Keratinocyte (primary cell): ENCODE results near the gene PRXL2A. TPM values are rescaled to one million over a fixed set of nuclear protein-coding genes. Genes with fewer than 3 reads are reported as not detected.
A peak's percentile ranks its signal among the peaks of the same experiment; 100 is the strongest.

ENCODE experiments used
- DNase-seq: peaks from one replicate; pipeline ENCODE4 v3.0.0-alpha.2; 2011; ENCODE audit warnings: low read depth, missing footprints, low spot score
- FAIRE-seq: peaks from 2 replicates; lab custom pipeline; 2011; peaks lifted over from hg19 to GRCh38; lab: Jason Lieb, UNC
- H2AFZ ChIP-seq: 2 replicates; pipeline ENCODE4 v1.6.0; 2012; ENCODE audit warnings: low read length, control low read depth, inconsistent platforms; ENCODE audit not compliant: control insufficient read depth
- H3K27ac ChIP-seq: 2 replicates; pipeline ENCODE4 v1.5.1; 2011; ENCODE audit warnings: low read length; ENCODE audit not compliant: control insufficient read depth, insufficient read depth
- H3K27me3 ChIP-seq: 3 replicates; pipeline ENCODE4 v1.6.0; 2011; ENCODE audit warnings: low read length; ENCODE audit not compliant: control insufficient read depth, insufficient read depth; ENCODE audit errors: extremely low read depth
- H3K36me3 ChIP-seq, 2 experiments: 2 replicates in 1 of 2; 3 replicates in 1 of 2; pipeline ENCODE4 v1.5.1; 2011; ENCODE audit warnings: low read length in 2 of 2, mild to moderate bottlenecking in 1 of 2; ENCODE audit not compliant: control insufficient read depth in 2 of 2, insufficient read depth in 2 of 2; ENCODE audit errors: extremely low read depth in 1 of 2
- H3K4me1 ChIP-seq: 3 replicates; pipeline ENCODE4 v1.5.1; 2011; ENCODE audit warnings: low read length; ENCODE audit not compliant: control insufficient read depth, insufficient read depth; ENCODE audit errors: extremely low read depth
- H3K4me2 ChIP-seq: 3 replicates; pipeline ENCODE4 v1.6.0; 2011; ENCODE audit warnings: low read depth, low read length; ENCODE audit not compliant: control insufficient read depth, insufficient read depth; ENCODE audit errors: extremely low read depth
- H3K4me3 ChIP-seq, 3 experiments: fragments of 200-600 bp in 1 of 3; sonication (generic) in 1 of 3; 2 replicates in 2 of 3; 3 replicates in 1 of 3; pipeline ENCODE4 v1.5.1; 2011 to 2016; ENCODE audit warnings: low read length in 3 of 3, mild to moderate bottlenecking in 3 of 3, control low read depth in 2 of 3, inconsistent platforms in 1 of 3, low read depth in 1 of 3, mixed read lengths in 1 of 3, mixed run types in 1 of 3, moderate library complexity in 1 of 3; ENCODE audit not compliant: control insufficient read depth in 2 of 3, insufficient read depth in 2 of 3; ENCODE audit errors: extremely low read depth in 1 of 3
- H3K79me2 ChIP-seq: 2 replicates; pipeline ENCODE4 v1.6.0; 2012; ENCODE audit warnings: low read length; ENCODE audit not compliant: control insufficient read depth, insufficient read depth
- H3K9ac ChIP-seq: 3 replicates; pipeline ENCODE4 v1.6.0; 2011; ENCODE audit warnings: low read length; ENCODE audit not compliant: control insufficient read depth, insufficient read depth; ENCODE audit errors: extremely low read depth
- H3K9me1 ChIP-seq: 3 replicates; pipeline ENCODE4 v1.6.0; 2011; ENCODE audit warnings: low read length; ENCODE audit not compliant: control insufficient read depth, insufficient read depth; ENCODE audit errors: extremely low read depth
- H3K9me3 ChIP-seq: 2 replicates; pipeline ENCODE4 v1.5.1; 2012; ENCODE audit warnings: low read depth, low read length; ENCODE audit not compliant: control insufficient read depth
- H4K20me1 ChIP-seq: 3 replicates; pipeline ENCODE4 v1.6.0; 2011; ENCODE audit warnings: low read length; ENCODE audit not compliant: control insufficient read depth, insufficient read depth; ENCODE audit errors: extremely low read depth
- CTCF ChIP-seq, 3 experiments: IDR thresholded peaks in 1 of 3; conservative IDR thresholded peaks in 1 of 3; optimal IDR thresholded peaks in 1 of 3; 2 replicates in 2 of 3; 3 replicates in 1 of 3; pipeline versions ENCODE3 to v1.5.1; 2011; ENCODE audit warnings: low read length in 3 of 3, mild to moderate bottlenecking in 3 of 3, moderate library complexity in 2 of 3, control low read depth in 1 of 3, inconsistent platforms in 1 of 3; ENCODE audit not compliant: insufficient read depth in 2 of 3; ENCODE audit errors: extremely low read depth in 1 of 3
- EZH2 ChIP-seq: IDR thresholded peaks from one replicate; pipeline ENCODE4 v1.6.1; 2012; ENCODE audit warnings: inconsistent platforms, mild to moderate bottlenecking, low read length, moderate library complexity
- dilution Hi-C: fragments of 300-500 bp; cut with MboI; formaldehyde crosslinking; loops from one replicate; pipeline ENCODE4 v1.7.0; 2020; ENCODE audit warnings: low sequenced_read_pairs; ENCODE audit not compliant: extremely low pct_ligation_motif_present
- polyA plus RNA-seq, 5 experiments: library from polyadenylated mRNA; depleted of rRNA in 3 of 5; stranded (reverse) in 3 of 5; stranded (forward) in 1 of 5; unstranded in 1 of 5; fragments of >200 nt; gene quantifications; 1 replicate in 1 of 5; 2 replicates in 3 of 5; 3 replicates in 1 of 5; pipeline versions ENCODE4 v1.2.1 to v1.2.3, GENCODE V29; 2011 to 2012; ENCODE audit warnings: missing spikeins in 2 of 5, low read depth in 1 of 5, low replicate concordance in 1 of 5

Gene PRXL2A
- polyA plus RNA-seq, 1 donor (not counting 4 experiments of a cell fraction or from before 2014, with no cell fraction given): 71.6 TPM

GRCh38 chr10:80480852-80481251 lies 72.5 kb downstream of the PRXL2A start:
- Histone ChIP-seq H3K27me3 (no peaks in the 10 kb centered on the region), H3K9ac (no peak overlapping the region), H3K4me2 (no peak overlapping the region), H3K4me1 (peaks cover 46% of the 10 kb centered on the region), H3K4me3 (no peak overlapping the region), H3K36me3 (peaks cover 8 to 9% of the 10 kb centered on the region in 2 experiments), H3K9me1 (peaks cover 3% of the 10 kb centered on the region), H4K20me1 (peaks cover 5% of the 10 kb centered on the region), H3K27ac (no peak overlapping the region), H3K79me2 (peaks cover 87% of the 10 kb centered on the region), H3K9me3 (no peaks in the 10 kb centered on the region), H2AFZ (no peak overlapping the region)
- DNase-seq: no peak
- FAIRE-seq: no peak
- dilution Hi-C loops: no loop called here
- TF ChIP-seq EZH2 (no peak), CTCF (optimal IDR thresholded peaks at IDR 0.05 in 1 of 3, IDR thresholded peaks at IDR 0.05 in 1 of 3, conservative IDR thresholded peaks at IDR 0.05 in 1 of 3; ENCODE audit: extremely low read depth in 1 of 3, insufficient read depth in 2 of 3, low read length in 3 of 3) (no peak)

- H2AFZ ChIP-seq: no peak overlapping the region
- H3K9ac ChIP-seq: no peak overlapping the region
- H3K4me2 ChIP-seq: no peak overlapping the region
- FAIRE-seq (no peak), DNase-seq (no peak)
- no peaks in the 10 kb centered on the region for H3K9me3 ChIP-seq
- H3K27ac ChIP-seq: peak overlapping the region; percentile 45
- peaks cover 16% of the 10 kb centered on the region for H4K20me1 ChIP-seq
- H3K9me1 ChIP-seq: peaks cover 14% of the 10 kb centered on the region
- peaks cover 6 to 23% of the 10 kb centered on the region in 2 experiments for H3K36me3 ChIP-seq
- peaks cover 93% of the 10 kb centered on the region for H3K79me2 ChIP-seq
- no peak overlapping the region for H3K4me3 ChIP-seq
- H3K4me1 ChIP-seq: peaks cover 56% of the 10 kb centered on the region
- no peak for TF ChIP-seq CTCF (optimal IDR thresholded peaks at IDR 0.05 in 1 of 3, IDR thresholded peaks at IDR 0.05 in 1 of 3, conservative IDR thresholded peaks at IDR 0.05 in 1 of 3; ENCODE audit: extremely low read depth in 1 of 3, insufficient read depth in 2 of 3, low read length in 3 of 3)
- no peak for TF ChIP-seq EZH2
- dilution Hi-C loops: no loop called here
- H3K27me3 ChIP-seq: no peaks in the 10 kb centered on the region
Measured at GRCh38 chr10:80484243-80484642, 75.9 kb downstream of the PRXL2A start.
